ENCODE data around the gene C1QL4. TPM values are rescaled to one million over a fixed set of nuclear protein-coding genes. Genes with fewer than 3 reads are reported as not detected.

The C1QL4 gene
- total RNA-seq, 1 experiment from 2014 or later, result 2.1 TPM

- ChIA-PET POLR2A (no interaction called here), CTCF (interaction anchor here (0.7 to 2.4 kb wide), 7 partner anchors 9 to 59 kb away, joined by 4 to 20 read pairs (median 9); partner anchors contain the start of genes C1QL4 and DNAJC22)
- Histone ChIP-seq H3K4me3 (ENCODE audit: low read depth in 2 of 2, low read length in 2 of 2) (no peak overlapping the region), H3K27me3 (ENCODE audit: control insufficient read depth, insufficient read depth, low read length) (no peaks in the 10 kb centered on the region), H3K27ac (ENCODE audit: low read length) (no peak overlapping the region), H3K9me3 (ENCODE audit: control insufficient read depth, insufficient read depth, low read depth, low read length) (no peaks in the 10 kb centered on the region), H3K4me1 (ENCODE audit: control insufficient read depth, insufficient read depth, low read length) (no peaks in the 10 kb centered on the region), H3K36me3 (ENCODE audit: control insufficient read depth, insufficient read depth, low read length) (no peaks in the 10 kb centered on the region)
- intact Hi-C loops (cut with micrococcal nuclease; ENCODE audit: unreplicated experiment) (loop anchor here (5.0 kb wide), 1 partner anchor 49 kb away; the partner anchor contains the start of gene C1QL4), in situ Hi-C loops (cut with HindIII; ENCODE audit: low pct_unique_long_range_greater_than_20kb, low sequenced_read_pairs) (no loop called here)
- ATAC-seq (peak; percentile 70; the same call in 1 of the 2 replicates), DNase-seq (ENCODE audit: low read depth, low spot score) (no peak)
- no peak for TF ChIP-seq POLR2AphosphoS5 (IDR thresholded peaks at IDR 0.05; ENCODE audit: low read depth, low read length)
- no peak for TF ChIP-seq TCF7L2 (IDR thresholded peaks at IDR 0.05; ENCODE audit: low read depth, low read length)
- TF ChIP-seq SIN3A (IDR thresholded peaks at IDR 0.05; ENCODE audit: borderline replicate concordance, insufficient read depth, low read depth, low read length), result no peak
- peak; percentile 91 for TF ChIP-seq CTCF (IDR thresholded peaks at IDR 0.05)
- BruUV-seq (replicated peaks), result no TSS peak
Observed at GRCh38 chr12:49288412-49288853, 48.6 kb downstream of the C1QL4 start.

DNA sequence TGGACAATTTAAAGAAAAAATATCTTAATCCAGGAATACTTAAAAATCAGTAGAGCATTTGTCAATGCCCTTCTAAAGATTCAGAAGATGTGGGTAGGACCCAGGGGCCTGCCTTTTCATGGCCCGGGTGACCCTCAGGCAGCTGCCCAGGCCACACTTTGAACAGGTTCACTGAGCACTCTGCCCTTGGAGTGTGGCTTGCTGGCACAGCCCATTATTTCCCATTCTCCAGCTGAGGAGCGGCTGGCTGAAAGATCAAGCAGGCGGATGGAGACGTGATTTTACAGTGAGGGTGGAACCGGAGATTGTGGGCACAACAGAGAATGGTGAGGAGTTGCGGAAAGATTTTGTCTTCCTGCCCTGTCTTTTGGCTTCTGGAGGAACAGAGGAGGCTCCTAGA, 49.1 kb downstream of the C1QL4 start:
- TF ChIP-seq SIN3A (IDR thresholded peaks at IDR 0.05; ENCODE audit: borderline replicate concordance, insufficient read depth, low read depth, low read length), result no peak
- TF ChIP-seq, protein P1, sequence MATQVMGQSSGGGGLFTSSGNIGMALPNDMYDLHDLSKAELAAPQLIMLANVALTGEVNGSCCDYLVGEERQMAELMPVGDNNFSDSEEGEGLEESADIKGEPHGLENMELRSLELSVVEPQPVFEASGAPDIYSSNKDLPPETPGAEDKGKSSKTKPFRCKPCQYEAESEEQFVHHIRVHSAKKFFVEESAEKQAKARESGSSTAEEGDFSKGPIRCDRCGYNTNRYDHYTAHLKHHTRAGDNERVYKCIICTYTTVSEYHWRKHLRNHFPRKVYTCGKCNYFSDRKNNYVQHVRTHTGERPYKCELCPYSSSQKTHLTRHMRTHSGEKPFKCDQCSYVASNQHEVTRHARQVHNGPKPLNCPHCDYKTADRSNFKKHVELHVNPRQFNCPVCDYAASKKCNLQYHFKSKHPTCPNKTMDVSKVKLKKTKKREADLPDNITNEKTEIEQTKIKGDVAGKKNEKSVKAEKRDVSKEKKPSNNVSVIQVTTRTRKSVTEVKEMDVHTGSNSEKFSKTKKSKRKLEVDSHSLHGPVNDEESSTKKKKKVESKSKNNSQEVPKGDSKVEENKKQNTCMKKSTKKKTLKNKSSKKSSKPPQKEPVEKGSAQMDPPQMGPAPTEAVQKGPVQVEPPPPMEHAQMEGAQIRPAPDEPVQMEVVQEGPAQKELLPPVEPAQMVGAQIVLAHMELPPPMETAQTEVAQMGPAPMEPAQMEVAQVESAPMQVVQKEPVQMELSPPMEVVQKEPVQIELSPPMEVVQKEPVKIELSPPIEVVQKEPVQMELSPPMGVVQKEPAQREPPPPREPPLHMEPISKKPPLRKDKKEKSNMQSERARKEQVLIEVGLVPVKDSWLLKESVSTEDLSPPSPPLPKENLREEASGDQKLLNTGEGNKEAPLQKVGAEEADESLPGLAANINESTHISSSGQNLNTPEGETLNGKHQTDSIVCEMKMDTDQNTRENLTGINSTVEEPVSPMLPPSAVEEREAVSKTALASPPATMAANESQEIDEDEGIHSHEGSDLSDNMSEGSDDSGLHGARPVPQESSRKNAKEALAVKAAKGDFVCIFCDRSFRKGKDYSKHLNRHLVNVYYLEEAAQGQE (IDR thresholded peaks at IDR 0.05; ENCODE audit: insufficient read depth in 1 of 2, low read depth in 2 of 2, low read length in 1 of 2), result no peak
- no peak for TF ChIP-seq TCF7L2 (IDR thresholded peaks at IDR 0.05; ENCODE audit: low read depth, low read length)
- no peak for TF ChIP-seq CTCF (IDR thresholded peaks at IDR 0.05)
- TF ChIP-seq POLR2AphosphoS5 (IDR thresholded peaks at IDR 0.05; ENCODE audit: low read depth, low read length), result no peak
- Histone ChIP-seq H3K4me1 (ENCODE audit: control insufficient read depth, insufficient read depth, low read length) (no peaks in the 10 kb centered on the region), H3K9me3 (ENCODE audit: control insufficient read depth, insufficient read depth, low read depth, low read length) (no peaks in the 10 kb centered on the region), H3K36me3 (ENCODE audit: control insufficient read depth, insufficient read depth, low read length) (no peaks in the 10 kb centered on the region), H3K27me3 (ENCODE audit: control insufficient read depth, insufficient read depth, low read length) (no peaks in the 10 kb centered on the region), H3K4me3 (ENCODE audit: low read depth in 2 of 2, low read length in 2 of 2) (no peak overlapping the region), H3K27ac (ENCODE audit: low read length) (no peak overlapping the region)
- CTCF ChIA-PET, result interaction anchor here (1.4 to 2.4 kb wide), 4 partner anchors 9 to 69 kb away, joined by 4 to 20 read pairs (median 12); partner anchors contain the start of gene DNAJC22
- ATAC-seq (peak; percentile 24; the same call in 1 of the 2 replicates), DNase-seq (ENCODE audit: low read depth, low spot score) (no peak)
- POLR2A ChIA-PET, result no interaction called here
- BruUV-seq (replicated peaks), result no TSS peak
- in situ Hi-C loops (cut with HindIII; ENCODE audit: low pct_unique_long_range_greater_than_20kb, low sequenced_read_pairs) (no loop called here), intact Hi-C loops (cut with micrococcal nuclease; ENCODE audit: unreplicated experiment) (loop anchor here (5.0 kb wide), 1 partner anchor 49 kb away; the partner anchor contains the start of gene C1QL4)

All from Panc1 (cell line).